ENCODE measurements around the gene FGFR2. TPM values are rescaled to one million over a fixed set of nuclear protein-coding genes. Genes with fewer than 3 reads are reported as not detected.

FGFR2 gene
- total RNA-seq, 1 donor from 2014 or later = 7.4 TPM

GRCh38 chr10:121594076-121594475 lies 4.2 kb downstream of the FGFR2 start:
- Mint-ChIP-seq H3K4me1 (ENCODE audit: low read depth, unreplicated experiment) (peaks cover 16% of the 10 kb centered on the region), H3K27me3 (ENCODE audit: unreplicated experiment) (peaks cover 3% of the 10 kb centered on the region), H3K9me3 (ENCODE audit: unreplicated experiment) (peaks cover 3% of the 10 kb centered on the region), H3K4me3 (ENCODE audit: unreplicated experiment) (no peak overlapping the region), H3K36me3 (ENCODE audit: unreplicated experiment) (no peaks in the 10 kb centered on the region), H3K27ac (ENCODE audit: unreplicated experiment) (no peak overlapping the region)
- TF ChIP-seq CTCF (IDR thresholded peaks at IDR 0.05; ENCODE audit: partially characterized antibody, unreplicated experiment) = no peak
- DNase-seq = no peak

GRCh38 chr10:121593281-121594075 lies 4.8 kb downstream of the FGFR2 start:
- no peak for TF ChIP-seq CTCF (IDR thresholded peaks at IDR 0.05; ENCODE audit: partially characterized antibody, unreplicated experiment)
- H3K27ac Mint-ChIP-seq (ENCODE audit: unreplicated experiment) = no peak overlapping the region
- H3K4me3 Mint-ChIP-seq (ENCODE audit: unreplicated experiment) = peak overlapping the region; percentile 13
- no peaks in the 10 kb centered on the region for H3K36me3 Mint-ChIP-seq (ENCODE audit: unreplicated experiment)
- H3K27me3 Mint-ChIP-seq (ENCODE audit: unreplicated experiment) = peaks cover 3% of the 10 kb centered on the region
- H3K9me3 Mint-ChIP-seq (ENCODE audit: unreplicated experiment) = peaks cover 3% of the 10 kb centered on the region
- no peak for DNase-seq
- H3K4me1 Mint-ChIP-seq (ENCODE audit: low read depth, unreplicated experiment) = peaks cover 16% of the 10 kb centered on the region

GRCh38 chr10:121592155-121592890 lies 5.9 kb downstream of the FGFR2 start:
- Mint-ChIP-seq H3K4me3 (ENCODE audit: unreplicated experiment) (no peak overlapping the region), H3K27ac (ENCODE audit: unreplicated experiment) (no peak overlapping the region), H3K27me3 (ENCODE audit: unreplicated experiment) (peaks cover 3% of the 10 kb centered on the region), H3K4me1 (ENCODE audit: low read depth, unreplicated experiment) (peaks cover 16% of the 10 kb centered on the region), H3K36me3 (ENCODE audit: unreplicated experiment) (no peaks in the 10 kb centered on the region), H3K9me3 (ENCODE audit: unreplicated experiment) (peaks cover 3% of the 10 kb centered on the region)
- peak; percentile 38 for TF ChIP-seq CTCF (IDR thresholded peaks at IDR 0.05; ENCODE audit: partially characterized antibody, unreplicated experiment)
- DNase-seq = no peak

GRCh38 chr10:121591186-121591585 lies 7.1 kb downstream of the FGFR2 start:
- no peak for TF ChIP-seq CTCF (IDR thresholded peaks at IDR 0.05; ENCODE audit: partially characterized antibody, unreplicated experiment)
- no peak overlapping the region for H3K4me3 Mint-ChIP-seq (ENCODE audit: unreplicated experiment)
- peaks cover 2% of the 10 kb centered on the region for H3K27me3 Mint-ChIP-seq (ENCODE audit: unreplicated experiment)
- no peak for DNase-seq
- no peaks in the 10 kb centered on the region for H3K36me3 Mint-ChIP-seq (ENCODE audit: unreplicated experiment)
- no peak overlapping the region for H3K27ac Mint-ChIP-seq (ENCODE audit: unreplicated experiment)
- no peaks in the 10 kb centered on the region for H3K9me3 Mint-ChIP-seq (ENCODE audit: unreplicated experiment)
- peaks cover 16% of the 10 kb centered on the region for H3K4me1 Mint-ChIP-seq (ENCODE audit: low read depth, unreplicated experiment)

- no peak overlapping the region for H3K4me3 Mint-ChIP-seq (ENCODE audit: unreplicated experiment)
- no peak for DNase-seq
- peaks cover 1% of the 10 kb centered on the region for H3K27me3 Mint-ChIP-seq (ENCODE audit: unreplicated experiment)
- no peaks in the 10 kb centered on the region for H3K36me3 Mint-ChIP-seq (ENCODE audit: unreplicated experiment)
- H3K9me3 Mint-ChIP-seq (ENCODE audit: unreplicated experiment) = no peaks in the 10 kb centered on the region
- no peak overlapping the region for H3K27ac Mint-ChIP-seq (ENCODE audit: unreplicated experiment)
- H3K4me1 Mint-ChIP-seq (ENCODE audit: low read depth, unreplicated experiment) = peaks cover 13% of the 10 kb centered on the region
- no peak for TF ChIP-seq CTCF (IDR thresholded peaks at IDR 0.05; ENCODE audit: partially characterized antibody, unreplicated experiment)
Observed at GRCh38 chr10:121590772-121591171, 7.5 kb downstream of the FGFR2 start.
